Fibroblast of lung (primary cell): Measurements from ENCODE around the gene DGKG. TPM values are rescaled to one million over a fixed set of nuclear protein-coding genes. Genes with fewer than 3 reads are reported as not detected.

ENCODE experiments used
- DNase-seq, 2 donors: peaks; one replicate each; pipeline versions ENCODE4 v3.0.0 to v3.0.0-alpha.2; 2010; ENCODE audit warnings: low read depth in 2 of 2
- H2AFZ ChIP-seq: 2 replicates; pipeline ENCODE4 v1.5.1; 2012; ENCODE audit warnings: low read length, control low read depth, inconsistent platforms
- H3K27ac ChIP-seq: 2 replicates; pipeline ENCODE4 v1.5.1; 2011; ENCODE audit warnings: low read length, control low read depth; ENCODE audit not compliant: insufficient read depth
- H3K27me3 ChIP-seq: 2 replicates; pipeline ENCODE4 v1.5.1; 2011; ENCODE audit warnings: mild to moderate bottlenecking, low read length; ENCODE audit not compliant: control insufficient read depth, insufficient read depth
- H3K36me3 ChIP-seq: 2 replicates; pipeline ENCODE4 v1.5.1; 2011; ENCODE audit warnings: low read length; ENCODE audit not compliant: control insufficient read depth, insufficient read depth
- H3K4me1 ChIP-seq: 2 replicates; pipeline ENCODE4 v1.5.1; 2011; ENCODE audit warnings: low read length; ENCODE audit not compliant: control insufficient read depth, insufficient read depth; ENCODE audit errors: extremely low read depth
- H3K4me2 ChIP-seq: 2 replicates; pipeline ENCODE4 v1.5.1; 2011; ENCODE audit warnings: low read length, control low read depth; ENCODE audit not compliant: insufficient read depth; ENCODE audit errors: extremely low read depth
- H3K4me3 ChIP-seq, 4 experiments: fragments of 200-600 bp in 1 of 4; sonication (generic) in 1 of 4; replicated peaks in 1 of 4; 2 replicates each; pipeline ENCODE4 v1.5.1; 2011 to 2016; ENCODE audit warnings: low read length in 4 of 4, low read depth in 3 of 4, mild to moderate bottlenecking in 3 of 4, control low read depth in 2 of 4, inconsistent platforms in 1 of 4, mixed read lengths in 1 of 4; ENCODE audit not compliant: insufficient read depth in 1 of 4; ENCODE audit errors: control extremely low read depth in 1 of 4
- H3K79me2 ChIP-seq: 2 replicates; pipeline ENCODE4 v1.5.1; 2012; ENCODE audit warnings: mild to moderate bottlenecking, low read length, inconsistent platforms; ENCODE audit not compliant: control insufficient read depth, insufficient read depth
- H3K9ac ChIP-seq: 2 replicates; pipeline ENCODE4 v1.5.1; 2011; ENCODE audit warnings: mild to moderate bottlenecking, low read length, control low read depth; ENCODE audit not compliant: insufficient read depth
- H3K9me3 ChIP-seq: 2 replicates; pipeline ENCODE4 v1.5.1; 2012; ENCODE audit warnings: low read depth, low read length; ENCODE audit not compliant: control insufficient read depth, insufficient read depth
- H4K20me1 ChIP-seq: 2 replicates; pipeline ENCODE4 v1.5.1; 2011; ENCODE audit warnings: low read length; ENCODE audit not compliant: control insufficient read depth, insufficient read depth; ENCODE audit errors: extremely low read depth
- EZH2 ChIP-seq: IDR thresholded peaks from 2 replicates; pipeline ENCODE4 v1.5.1; 2012; ENCODE audit warnings: low read length, control low read depth, mild to moderate bottlenecking; ENCODE audit errors: missing control alignments
- polyA plus RNA-seq, 2 donors: library from polyadenylated mRNA; depleted of rRNA in 1 of 2; stranded (reverse) in 1 of 2; unstranded in 1 of 2; fragments of >200 nt; gene quantifications; 2 replicates each; pipeline ENCODE4 v1.2.1, GENCODE V29; 2011 to 2012; ENCODE audit warnings: missing spikeins in 1 of 2
- total RNA-seq: library from RNA; depleted of rRNA; stranded (reverse); fragments of >200 nt; gene quantifications from 2 replicates; pipeline ENCODE4 v1.2.1, GENCODE V29; 2014
- TF ChIP-seq, protein P1 (sequence below), 2 donors: IDR thresholded peaks in 1 of 2; conservative IDR thresholded peaks in 1 of 2; 1 replicate in 1 of 2; 2 replicates in 1 of 2; pipeline ENCODE4 v1.5.1; 2011 to 2012; ENCODE audit warnings: low read length in 2 of 2, control low read depth in 1 of 2, inconsistent platforms in 1 of 2, low read depth in 1 of 2, mild to moderate bottlenecking in 1 of 2

DGKG gene
- total and polyA plus RNA-seq, 2 donors (not counting 1 experiment from before 2014, with no cell fraction given) = 3.7 to 4.8 TPM

DNA sequence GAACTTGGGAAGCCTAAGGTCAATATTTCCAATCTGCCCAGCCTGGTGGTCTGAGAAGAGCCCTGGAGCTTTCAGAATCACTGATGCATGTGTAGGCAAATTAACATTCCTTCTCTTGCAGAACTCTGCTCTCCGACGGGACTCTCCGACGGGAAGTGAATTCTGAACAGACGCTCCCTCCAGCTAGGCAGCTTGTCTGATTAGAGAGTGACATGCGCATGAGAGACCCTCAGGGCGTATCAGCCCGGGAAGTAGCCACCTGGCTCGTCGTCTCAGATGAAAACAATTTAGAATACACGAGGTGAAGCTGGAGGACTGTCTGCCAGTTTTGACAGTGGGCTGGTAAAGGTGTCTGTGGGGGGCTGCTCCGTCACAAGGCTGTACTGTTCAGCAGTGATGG is 103.1 kb downstream of the DGKG start:
- Histone ChIP-seq H2AFZ (no peak overlapping the region), H3K4me2 (no peak overlapping the region), H4K20me1 (no peaks in the 10 kb centered on the region), H3K4me3 (no peak overlapping the region), H3K4me1 (no peaks in the 10 kb centered on the region), H3K79me2 (no peaks in the 10 kb centered on the region), H3K9ac (no peak overlapping the region), H3K27me3 (no peaks in the 10 kb centered on the region), H3K27ac (no peak overlapping the region), H3K9me3 (no peaks in the 10 kb centered on the region), H3K36me3 (no peaks in the 10 kb centered on the region)
- DNase-seq = no peak
- TF ChIP-seq, protein P1, sequence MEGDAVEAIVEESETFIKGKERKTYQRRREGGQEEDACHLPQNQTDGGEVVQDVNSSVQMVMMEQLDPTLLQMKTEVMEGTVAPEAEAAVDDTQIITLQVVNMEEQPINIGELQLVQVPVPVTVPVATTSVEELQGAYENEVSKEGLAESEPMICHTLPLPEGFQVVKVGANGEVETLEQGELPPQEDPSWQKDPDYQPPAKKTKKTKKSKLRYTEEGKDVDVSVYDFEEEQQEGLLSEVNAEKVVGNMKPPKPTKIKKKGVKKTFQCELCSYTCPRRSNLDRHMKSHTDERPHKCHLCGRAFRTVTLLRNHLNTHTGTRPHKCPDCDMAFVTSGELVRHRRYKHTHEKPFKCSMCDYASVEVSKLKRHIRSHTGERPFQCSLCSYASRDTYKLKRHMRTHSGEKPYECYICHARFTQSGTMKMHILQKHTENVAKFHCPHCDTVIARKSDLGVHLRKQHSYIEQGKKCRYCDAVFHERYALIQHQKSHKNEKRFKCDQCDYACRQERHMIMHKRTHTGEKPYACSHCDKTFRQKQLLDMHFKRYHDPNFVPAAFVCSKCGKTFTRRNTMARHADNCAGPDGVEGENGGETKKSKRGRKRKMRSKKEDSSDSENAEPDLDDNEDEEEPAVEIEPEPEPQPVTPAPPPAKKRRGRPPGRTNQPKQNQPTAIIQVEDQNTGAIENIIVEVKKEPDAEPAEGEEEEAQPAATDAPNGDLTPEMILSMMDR (conservative IDR thresholded peaks at IDR 0.05 in 1 of 2, IDR thresholded peaks at IDR 0.05 in 1 of 2; ENCODE audit: low read depth in 1 of 2, low read length in 2 of 2) = no peak
- no peak for TF ChIP-seq EZH2

DNA sequence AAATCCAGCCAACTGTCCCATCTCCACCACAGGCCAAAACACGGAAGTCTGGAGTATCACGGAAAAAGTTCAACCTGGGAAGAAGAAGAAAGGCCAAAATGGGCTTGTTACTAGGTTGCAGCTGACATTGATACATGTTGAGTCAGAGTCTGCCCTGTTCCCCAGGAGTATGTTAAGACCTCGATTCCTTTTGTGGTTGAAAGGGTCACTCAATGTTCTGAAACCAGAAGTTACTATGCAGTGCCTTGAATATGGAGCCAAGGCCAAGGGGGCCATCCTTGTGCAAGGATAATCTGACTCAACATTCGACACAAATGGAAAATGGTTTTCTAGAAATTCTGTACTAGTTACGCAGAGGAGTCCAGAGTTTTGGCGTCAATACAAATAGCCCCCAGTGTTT is 104.2 kb downstream of the DGKG start:
- Histone ChIP-seq H3K9ac (no peak overlapping the region), H3K9me3 (no peaks in the 10 kb centered on the region), H3K4me2 (no peak overlapping the region), H3K27me3 (peaks cover 2% of the 10 kb centered on the region), H2AFZ (no peak overlapping the region), H3K36me3 (no peaks in the 10 kb centered on the region), H3K4me3 (no peak overlapping the region), H3K27ac (no peak overlapping the region), H3K79me2 (no peaks in the 10 kb centered on the region), H4K20me1 (no peaks in the 10 kb centered on the region), H3K4me1 (no peaks in the 10 kb centered on the region)
- peak; percentile 49 to 59 for DNase-seq
- no peak for TF ChIP-seq EZH2
- TF ChIP-seq, protein P1 (conservative IDR thresholded peaks at IDR 0.05 in 1 of 2, IDR thresholded peaks at IDR 0.05 in 1 of 2; ENCODE audit: low read depth in 1 of 2, low read length in 2 of 2) = no peak

DNA sequence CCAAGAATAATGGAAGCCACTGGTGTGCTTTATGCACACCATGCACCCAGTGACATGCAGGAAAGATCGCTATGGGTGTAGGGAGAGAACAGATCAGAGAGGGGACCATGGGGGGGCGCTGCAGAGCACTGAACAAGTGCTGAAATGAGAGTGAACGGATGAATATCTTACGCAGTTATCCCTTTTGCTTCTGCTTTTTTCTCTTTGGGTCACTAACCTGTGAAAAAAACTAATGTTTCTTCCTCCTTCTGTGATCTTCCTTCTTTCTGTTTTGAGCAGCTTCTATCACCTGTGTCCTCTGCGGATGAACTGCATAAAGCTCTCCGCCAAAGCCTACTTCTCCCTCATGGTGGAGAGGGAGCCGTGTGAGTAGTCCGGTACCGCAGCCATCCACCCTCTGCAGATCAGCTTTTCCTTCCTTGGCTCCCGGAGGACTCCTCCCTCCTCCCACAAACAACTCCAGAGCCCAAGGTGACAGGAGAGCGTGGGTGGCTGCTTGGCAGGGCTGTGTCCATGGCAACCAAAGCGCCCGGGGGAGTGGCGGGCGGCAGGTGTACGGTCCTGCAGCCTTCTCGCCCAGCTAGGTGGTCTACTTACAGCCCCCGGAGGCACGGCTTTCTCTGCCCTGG is 106.2 kb downstream of the DGKG start:
- H3K79me2 ChIP-seq = no peaks in the 10 kb centered on the region
- no peak overlapping the region for H2AFZ ChIP-seq
- DNase-seq = no peak
- no peaks in the 10 kb centered on the region for H4K20me1 ChIP-seq
- H3K36me3 ChIP-seq = no peaks in the 10 kb centered on the region
- no peak overlapping the region for H3K4me2 ChIP-seq
- no peaks in the 10 kb centered on the region for H3K4me1 ChIP-seq
- no peaks in the 10 kb centered on the region for H3K9me3 ChIP-seq
- TF ChIP-seq, protein P1 (conservative IDR thresholded peaks at IDR 0.05 in 1 of 2, IDR thresholded peaks at IDR 0.05 in 1 of 2; ENCODE audit: low read depth in 1 of 2, low read length in 2 of 2) = peak in 1 of 2 donors; percentile 4
- TF ChIP-seq EZH2 = no peak
- H3K27me3 ChIP-seq = peaks cover 6% of the 10 kb centered on the region
- no peak overlapping the region for H3K4me3 ChIP-seq
- no peak overlapping the region for H3K27ac ChIP-seq
- no peak overlapping the region for H3K9ac ChIP-seq
